A673 (cell line): Measurements from ENCODE around the gene DSCAM. TPM values are rescaled to one million over a fixed set of nuclear protein-coding genes. Genes with fewer than 3 reads are reported as not detected.

Source experiments
- BruUV-seq: library from RNA; stranded (reverse); fragments of 400-500 nt; replicated peaks from 2 replicates; lab custom pipeline; 2021; lab: Mats Ljungman, UMichigan
- CTCF ChIA-PET: fragments of 300-600 bp; sonication (Branson Sonifier 250); formaldehyde crosslinking; loops from one replicate; lab custom pipeline; 2022; ENCODE audit warnings: antibody characterized with exemption; lab: Charles Lee
- POLR2A ChIA-PET: fragments of 300-600 bp; sonication (Branson Sonifier 250); formaldehyde crosslinking; loops from one replicate; lab custom pipeline; 2022; ENCODE audit warnings: antibody characterized with exemption; ENCODE audit not compliant: low non-redundant PET; lab: Charles Lee
- DNase-seq: peaks from one replicate; pipeline ENCODE4 v3.0.0-alpha.2; 2015; ENCODE audit warnings: low spot score
- H3K27ac ChIP-seq: fragments of 200-600 bp; sonication (generic); 2 replicates; pipeline ENCODE4 v1.5.1; 2016; ENCODE audit warnings: mixed run types, low read depth, mild to moderate bottlenecking, mixed read lengths, antibody characterized with exemption, low read length; ENCODE audit not compliant: poor library complexity, severe bottlenecking
- H3K27me3 ChIP-seq: fragments of 200-600 bp; sonication (generic); replicated peaks from 2 replicates; pipeline ENCODE4 v1.6.1; 2017; ENCODE audit warnings: mixed run types, low read depth, mild to moderate bottlenecking, mixed read lengths, antibody characterized with exemption, low read length; ENCODE audit not compliant: insufficient read depth, poor library complexity
- H3K36me3 ChIP-seq: fragments of 200-600 bp; sonication (generic); 2 replicates; pipeline ENCODE4 v1.6.1; 2016; ENCODE audit warnings: mixed run types, mild to moderate bottlenecking, mixed read lengths, antibody characterized with exemption, low read length; ENCODE audit not compliant: insufficient read depth, poor library complexity, severe bottlenecking
- H3K4me1 ChIP-seq: fragments of 200-600 bp; sonication (generic); 2 replicates; pipeline ENCODE4 v1.6.1; 2017; ENCODE audit warnings: mixed run types, mild to moderate bottlenecking, mixed read lengths, antibody characterized with exemption, low read length; ENCODE audit not compliant: insufficient read depth, poor library complexity, severe bottlenecking
- H3K4me3 ChIP-seq: fragments of 200-600 bp; sonication (generic); 2 replicates; pipeline ENCODE4 v1.5.1; 2016; ENCODE audit warnings: low read depth, mixed run types, mild to moderate bottlenecking, mixed read lengths, low read length; ENCODE audit not compliant: poor library complexity, severe bottlenecking
- H3K9me3 ChIP-seq: fragments of 200-600 bp; sonication (generic); 2 replicates; pipeline ENCODE4 v1.6.1; 2016; ENCODE audit warnings: mixed run types, low read depth, mild to moderate bottlenecking, mixed read lengths, antibody characterized with exemption, low read length; ENCODE audit not compliant: poor library complexity, severe bottlenecking
- CTCF ChIP-seq: fragments of 300-800, 200-600 bp; sonication (generic); conservative IDR thresholded peaks from 2 replicates; pipeline ENCODE4 v1.5.1; 2017; ENCODE audit warnings: low read depth, mild to moderate bottlenecking, antibody characterized with exemption, low read length, moderate library complexity, mixed read lengths
- EZH2 ChIP-seq: fragments of 200-600 bp; sonication (generic); IDR thresholded peaks from 2 replicates; pipeline ENCODE4 v1.6.1; 2017; ENCODE audit warnings: borderline replicate concordance, low read depth, mild to moderate bottlenecking, mixed read lengths, antibody characterized with exemption, low read length; ENCODE audit not compliant: poor library complexity, severe bottlenecking
- intact Hi-C: fragments of 100-400 bp; cut with micrococcal nuclease; formaldehyde crosslinking; loops from one replicate; pipeline ENCODE4 v1.10.0; 2022; ENCODE audit not compliant: unreplicated experiment
- total RNA-seq: library from RNA; stranded (reverse); gene quantifications from 2 replicates; pipeline ENCODE4 v1.2.3, GENCODE V29; 2021

Gene DSCAM
- total RNA-seq, 1 experiment from 2014 or later: not detected

- TF ChIP-seq CTCF (no peak), EZH2 (no peak)
- intact Hi-C loops: no loop called here
- Histone ChIP-seq H3K4me3 (no peak overlapping the region), H3K27ac (no peak overlapping the region), H3K9me3 (peaks cover 21% of the 10 kb centered on the region), H3K36me3 (no peaks in the 10 kb centered on the region), H3K27me3 (no peaks in the 10 kb centered on the region), H3K4me1 (no peaks in the 10 kb centered on the region)
- DNase-seq: no peak
- ChIA-PET CTCF (no interaction called here), POLR2A (no interaction called here)
- BruUV-seq: no TSS peak
Observed at GRCh38 chr21:40719615-40720014, 127.3 kb downstream of the DSCAM start.

- POLR2A ChIA-PET: no interaction called here
Observed at GRCh38 chr21:40717028-40717427, 129.9 kb downstream of the DSCAM start.

GRCh38 chr21:40714536-40714935 is 132.4 kb downstream of the DSCAM start:
- H3K4me3 ChIP-seq: no peak overlapping the region
- TF ChIP-seq EZH2 (no peak), CTCF (no peak)
- ChIA-PET CTCF (no interaction called here), POLR2A (no interaction called here)
- BruUV-seq: no TSS peak
- H3K9me3 ChIP-seq: peaks cover 14% of the 10 kb centered on the region
- DNase-seq: no peak
- no peaks in the 10 kb centered on the region for H3K36me3 ChIP-seq
- no peaks in the 10 kb centered on the region for H3K27me3 ChIP-seq
- no peak overlapping the region for H3K27ac ChIP-seq
- H3K4me1 ChIP-seq: no peaks in the 10 kb centered on the region
- intact Hi-C loops: no loop called here

More at GRCh38 chr21:40717028-40717427, 129.9 kb downstream of the DSCAM start:
- no peak for TF ChIP-seq EZH2
- TF ChIP-seq CTCF: no peak
- CTCF ChIA-PET: no interaction called here
- Histone ChIP-seq H3K27me3 (no peaks in the 10 kb centered on the region), H3K9me3 (peaks cover 17% of the 10 kb centered on the region), H3K4me1 (no peaks in the 10 kb centered on the region), H3K4me3 (no peak overlapping the region), H3K36me3 (no peaks in the 10 kb centered on the region), H3K27ac (no peak overlapping the region)
- DNase-seq: no peak
- BruUV-seq: no TSS peak
- intact Hi-C loops: no loop called here
